Effector CD8-positive, alpha-beta T cell (primary cell): ENCODE data around the gene CLCN7.
"Not testable (repeated sequence)": the region's sequence is repeated elsewhere in the genome, so short reads cannot be mapped to it uniquely, and the experiment has no call there.

Experiments
- DNase-seq: peaks from one replicate; lab custom pipeline; 2025; lab: John Stamatoyannopoulos, UW

Gene CLCN7

GRCh38 chr16:1487395-1488053 lies 12.7 kb upstream of the CLCN7 start:
- no peak for DNase-seq

DNA sequence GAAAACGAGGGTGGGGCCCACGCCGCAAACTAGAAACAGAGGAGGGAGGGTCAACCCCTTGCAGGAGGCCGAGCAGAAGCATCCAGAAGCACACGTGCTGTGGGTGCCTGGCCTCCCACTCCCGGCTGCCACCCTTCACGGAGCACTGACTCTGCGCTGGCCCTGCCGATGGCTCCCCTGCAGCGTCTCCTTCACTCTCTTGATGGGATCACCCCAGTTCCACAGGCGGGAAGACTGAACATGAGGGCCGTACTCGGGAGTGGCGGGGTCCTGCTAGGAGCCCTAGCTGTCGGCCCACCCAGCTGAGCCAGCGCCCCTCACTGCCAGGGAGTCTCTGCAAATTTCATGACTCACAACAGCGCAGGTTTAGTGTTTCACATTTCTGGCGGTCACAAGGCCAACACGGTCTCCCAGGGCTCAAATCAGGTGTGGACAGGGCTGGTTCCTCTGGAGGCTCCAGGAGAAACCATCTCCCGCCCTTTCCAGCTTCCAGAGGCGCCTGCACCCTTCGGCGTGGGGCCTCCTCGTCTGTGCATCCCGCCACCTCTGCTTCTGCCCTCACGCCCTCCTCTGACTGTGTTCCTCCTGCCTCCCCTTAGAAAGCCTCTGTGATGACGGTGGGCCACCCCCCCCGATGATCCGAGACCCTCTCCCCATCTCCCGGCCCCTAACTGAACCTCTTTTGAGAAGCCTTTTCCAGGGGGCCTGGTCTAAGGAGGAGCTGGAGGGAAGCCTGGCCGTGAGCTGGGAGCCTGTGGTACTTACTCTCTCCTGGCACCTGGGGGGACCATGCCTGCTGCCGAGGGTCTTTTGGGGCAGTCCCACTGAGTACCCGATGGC lies 11.9 kb upstream of the CLCN7 start:
- no peak for DNase-seq

GRCh38 chr16:1485847-1486496 lies 11.1 kb upstream of the CLCN7 start:
- DNase-seq, result no peak

- no peak for DNase-seq
Observed at GRCh38 chr16:1481906-1482835, 7.3 kb upstream of the CLCN7 start.

DNA sequence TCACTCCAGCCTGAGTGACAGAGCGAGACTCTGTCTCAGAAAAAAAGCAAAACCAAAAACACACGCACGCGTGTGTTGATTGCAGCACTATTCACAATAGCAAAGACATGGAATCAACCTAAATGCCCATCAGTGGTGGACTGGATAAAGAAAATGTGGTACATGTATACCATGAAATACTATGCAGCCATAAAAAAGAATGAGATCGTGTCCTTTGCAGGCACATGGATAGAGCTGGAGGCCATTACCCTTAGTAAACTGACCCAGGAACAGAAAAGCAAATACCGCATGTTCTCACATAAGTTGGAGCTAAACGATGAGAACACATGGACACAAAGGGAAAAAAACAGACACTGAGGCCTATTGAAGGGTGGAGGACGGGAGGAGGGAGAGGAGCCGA lies 4.1 kb upstream of the CLCN7 start:
- not testable (repeated sequence) for DNase-seq

DNA sequence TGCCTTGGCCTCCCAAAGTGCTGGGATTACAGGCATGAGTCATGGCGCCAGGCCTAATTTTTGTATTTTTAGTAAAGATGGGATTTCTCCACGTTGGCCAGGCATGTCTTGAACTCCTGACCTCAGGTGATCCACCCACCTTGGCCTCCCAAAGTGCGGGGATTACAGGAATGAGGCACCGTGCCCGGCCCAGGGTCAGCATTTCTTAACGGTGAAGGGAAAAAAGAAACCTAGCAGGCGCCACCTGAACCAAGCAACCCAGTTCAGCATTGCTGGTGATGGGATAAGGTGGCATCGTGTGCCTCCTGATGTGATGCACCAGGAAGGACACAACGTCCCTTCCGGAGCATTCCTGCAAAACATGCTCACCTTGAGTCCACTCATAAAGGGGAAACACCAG lies 2.2 kb upstream of the CLCN7 start:
- no peak for DNase-seq

DNA sequence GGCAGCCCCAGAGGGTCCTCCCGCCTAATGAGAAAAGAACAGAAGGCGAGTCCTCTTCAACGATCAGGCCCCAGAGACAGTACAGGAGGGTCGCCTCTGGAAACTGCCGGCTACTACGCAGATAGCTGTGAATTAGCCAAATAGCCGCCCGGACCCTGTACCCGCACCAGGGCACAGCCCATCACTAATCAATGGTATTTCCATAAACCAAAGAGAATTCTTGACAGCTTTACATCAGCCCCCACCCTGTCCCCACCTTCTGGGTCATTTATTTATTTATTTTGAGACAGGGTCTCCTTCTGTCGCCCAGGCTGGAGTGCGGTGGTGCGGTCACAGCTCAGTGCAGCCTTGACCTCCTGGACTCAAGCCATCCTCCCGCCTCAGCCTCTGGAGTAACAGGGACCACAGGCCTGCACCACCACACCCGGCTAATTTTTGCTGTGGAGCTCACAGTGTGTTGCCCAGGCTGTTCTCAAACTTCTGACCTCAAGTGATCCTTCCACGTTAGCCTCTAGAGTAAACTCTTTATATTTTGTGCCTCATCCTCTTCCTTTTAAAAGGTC lies 805 bp upstream of the CLCN7 start:
- no peak for DNase-seq

DNA sequence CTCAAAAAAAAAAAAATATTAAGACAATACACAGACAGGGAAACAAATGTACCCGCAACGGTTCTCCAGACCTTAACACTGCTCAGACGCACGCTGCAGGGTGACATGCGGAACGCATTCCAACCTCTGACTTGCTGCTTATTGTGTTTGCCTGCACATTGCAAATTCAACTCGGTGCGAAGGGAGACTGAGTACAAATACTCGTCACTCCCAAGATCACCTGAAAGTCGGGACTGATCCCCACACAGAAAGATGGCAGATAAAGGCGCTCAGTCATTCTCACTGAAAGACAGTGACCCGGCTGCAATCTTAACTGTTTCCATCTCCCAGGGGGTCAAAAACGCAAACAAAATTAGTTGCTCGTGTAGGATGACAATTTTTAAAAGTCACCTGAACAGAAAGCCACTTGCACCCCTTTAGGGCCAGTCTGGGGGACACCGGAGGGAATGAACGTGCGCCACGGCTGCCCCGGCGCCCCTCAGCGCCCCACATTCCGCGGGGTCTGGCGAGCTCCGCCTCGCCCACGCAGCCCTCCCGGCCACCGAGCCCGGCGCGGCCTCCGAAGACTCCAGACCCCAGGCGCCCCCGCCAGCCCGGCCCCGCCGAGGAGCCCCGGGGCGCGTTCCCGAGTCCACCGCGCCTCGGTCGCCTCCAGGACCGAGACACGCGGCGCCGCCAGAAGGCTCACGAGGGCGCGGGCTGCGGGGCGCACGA lies 589 bp downstream of the CLCN7 start:
- DNase-seq, result no peak

- DNase-seq, result no peak
Observed at GRCh38 chr16:1472974-1473373, 1.9 kb downstream of the CLCN7 start.

DNA sequence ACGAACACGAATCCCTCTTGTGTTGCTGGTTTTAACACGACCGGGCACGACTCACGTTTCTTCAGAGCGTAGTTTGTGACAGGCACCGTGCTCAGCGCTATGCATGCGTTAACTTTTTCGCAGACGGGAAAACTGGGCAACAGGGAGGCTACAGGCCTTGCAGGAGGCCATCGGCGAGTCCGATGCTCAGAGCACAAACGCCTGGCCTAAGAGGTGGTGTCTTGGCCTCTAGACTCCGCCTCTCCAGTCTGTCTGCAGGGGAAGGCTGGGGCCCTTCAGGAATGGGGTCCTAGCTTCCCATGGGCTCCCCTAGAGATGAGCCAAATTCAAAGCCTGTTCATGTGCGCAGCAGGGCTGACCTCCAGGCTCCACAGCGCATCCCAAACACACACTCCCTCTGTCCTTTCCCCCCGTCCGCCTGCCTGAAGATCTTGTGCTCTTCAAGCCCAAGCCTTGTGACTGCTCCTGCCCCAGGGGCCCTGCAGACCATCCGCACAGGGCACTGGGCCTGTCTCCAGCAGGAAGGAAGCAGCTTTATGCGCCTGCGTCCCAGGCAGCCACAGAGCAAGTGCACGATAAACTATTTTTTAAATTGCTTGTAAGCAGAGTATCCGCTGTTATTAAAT lies 3.1 kb downstream of the CLCN7 start:
- no peak for DNase-seq

GRCh38 chr16:1470481-1471251 lies 4.2 kb downstream of the CLCN7 start:
- DNase-seq, result no peak

DNA sequence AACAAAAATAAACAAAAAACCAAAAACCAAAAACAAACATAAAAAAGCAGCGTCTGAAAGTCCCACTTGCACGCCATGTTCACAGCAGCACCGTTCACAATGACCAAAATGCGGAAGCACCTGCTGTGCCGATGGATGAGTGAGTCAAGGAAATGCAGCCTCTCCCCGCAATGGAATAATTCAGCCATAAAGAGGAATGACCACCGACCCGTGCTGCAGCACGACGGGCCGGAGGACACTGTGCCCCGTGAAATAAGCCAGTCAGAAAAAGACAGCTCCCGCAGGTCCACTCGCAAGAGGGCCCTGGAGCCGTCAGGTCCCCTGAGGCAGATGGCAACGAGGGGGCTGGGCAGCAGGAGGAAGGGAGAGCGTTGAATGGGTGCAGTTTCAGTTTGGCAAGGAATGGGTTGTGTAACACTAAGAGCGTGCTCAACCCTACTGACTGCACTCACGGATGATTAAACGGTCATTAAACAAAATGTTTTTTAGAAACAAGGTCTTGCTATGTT lies 5.1 kb downstream of the CLCN7 start:
- DNase-seq, result no peak

GRCh38 chr16:1469141-1469540 lies 5.7 kb downstream of the CLCN7 start:
- DNase-seq, result not testable (repeated sequence)

DNA sequence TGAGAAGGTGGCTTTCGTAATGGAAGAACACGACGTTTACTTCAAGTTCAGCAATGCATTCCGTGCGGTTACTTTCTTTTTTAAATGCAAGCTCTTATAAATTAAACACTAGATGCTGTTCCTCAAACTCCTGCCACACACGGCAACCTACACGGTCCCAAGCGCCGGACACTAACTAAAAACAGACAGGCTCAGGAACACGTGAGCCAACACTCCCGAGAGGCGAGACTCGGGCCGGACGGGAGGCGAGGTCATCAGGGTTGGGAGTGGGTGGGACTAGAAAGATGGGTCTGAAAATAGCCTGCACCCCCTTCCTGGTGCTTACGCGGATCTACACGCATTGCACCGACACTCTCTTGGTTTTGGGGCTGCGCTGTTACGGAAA lies 6.4 kb downstream of the CLCN7 start:
- no peak for DNase-seq

- DNase-seq, result no peak
Observed at GRCh38 chr16:1466968-1467521, 7.8 kb downstream of the CLCN7 start.

- DNase-seq, result no peak
Observed at GRCh38 chr16:1466054-1466453, 8.8 kb downstream of the CLCN7 start.

DNA sequence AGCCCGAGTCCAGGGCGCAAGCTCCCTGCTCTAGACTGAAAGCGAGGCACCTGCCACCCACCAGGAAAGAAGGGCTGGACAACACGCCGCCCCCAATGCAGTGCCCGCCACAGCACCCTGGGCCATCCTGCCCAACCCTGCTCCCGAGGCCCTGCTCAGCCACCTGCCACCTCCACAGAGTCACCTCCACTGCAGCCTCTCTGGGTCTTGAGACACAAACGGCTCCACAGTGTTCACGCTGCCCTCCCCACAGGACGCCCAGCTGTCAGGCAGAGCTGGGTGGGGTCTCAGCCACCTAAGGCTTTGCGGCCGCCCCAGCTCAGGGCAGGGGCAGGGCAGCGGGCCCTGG lies 9.3 kb downstream of the CLCN7 start:
- no peak for DNase-seq

DNA sequence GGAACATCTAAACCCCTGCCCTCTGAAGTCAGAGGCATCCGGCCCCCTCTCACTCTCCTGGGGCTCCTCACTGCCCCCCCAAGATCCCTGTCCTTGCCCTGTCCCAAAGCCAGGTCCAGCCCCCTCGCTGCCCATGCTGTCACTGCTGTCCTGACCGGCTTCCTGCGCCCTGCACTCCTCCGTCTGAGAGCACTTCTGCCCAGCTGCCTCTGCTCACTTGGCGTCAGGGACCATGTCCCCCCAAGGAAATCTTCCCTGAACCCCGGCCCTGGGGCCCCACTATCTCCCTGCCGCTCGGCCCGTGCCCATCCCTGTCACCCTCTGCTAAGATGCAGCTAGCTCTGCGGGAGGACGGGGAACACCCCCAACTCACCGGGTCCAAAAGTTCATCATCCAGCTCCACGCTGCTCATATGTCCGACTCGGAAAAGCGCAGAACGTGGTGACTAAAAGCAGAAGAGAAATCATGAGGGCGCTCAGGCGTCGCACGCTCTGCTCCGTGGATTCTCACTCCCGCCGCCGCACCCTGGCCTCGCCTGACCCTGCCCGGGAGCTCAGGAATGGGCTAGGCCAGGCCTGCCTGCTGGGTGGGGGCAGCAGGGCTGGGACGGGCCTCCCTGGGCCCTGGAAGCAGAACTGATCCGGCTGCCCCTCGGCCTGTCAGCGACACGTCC lies 9.8 kb downstream of the CLCN7 start:
- no peak for DNase-seq
